ENCODE measurements around the gene CFAP46. TPM values are rescaled to one million over a fixed set of nuclear protein-coding genes. Genes with fewer than 3 reads are reported as not detected.

CFAP46 gene
- total and polyA plus RNA-seq, 9 of the 15 experiments (the other 6 are each of a cell fraction or from before 2014, with no cell fraction given) = not detected

DNA sequence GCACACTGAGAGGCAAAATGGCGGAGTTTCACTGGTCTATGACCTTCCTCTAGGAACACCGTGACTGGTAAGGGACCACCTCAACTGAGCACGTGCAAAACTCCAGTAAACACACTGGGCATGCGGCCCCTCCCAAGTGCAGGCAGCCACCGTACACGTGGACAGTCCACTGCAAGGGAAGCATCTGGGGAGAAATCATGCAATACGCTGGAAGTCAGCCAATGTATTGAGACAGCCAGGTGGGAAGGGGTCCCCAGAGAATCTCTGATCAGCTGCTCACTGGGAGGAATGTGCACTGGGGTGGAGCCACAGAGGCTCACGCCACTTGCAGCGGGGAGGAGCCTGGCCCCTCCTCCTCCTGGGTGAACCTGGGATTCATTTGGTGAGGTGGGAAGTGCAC is 49.3 kb downstream of the CFAP46 start (continued):
- TF ChIP-seq NELFE (IDR thresholded peaks at IDR 0.05; ENCODE audit: insufficient read depth, insufficient read length) (no peak), PHB2 (IDR thresholded peaks at IDR 0.05; ENCODE audit: low read depth) (no peak)

DNA sequence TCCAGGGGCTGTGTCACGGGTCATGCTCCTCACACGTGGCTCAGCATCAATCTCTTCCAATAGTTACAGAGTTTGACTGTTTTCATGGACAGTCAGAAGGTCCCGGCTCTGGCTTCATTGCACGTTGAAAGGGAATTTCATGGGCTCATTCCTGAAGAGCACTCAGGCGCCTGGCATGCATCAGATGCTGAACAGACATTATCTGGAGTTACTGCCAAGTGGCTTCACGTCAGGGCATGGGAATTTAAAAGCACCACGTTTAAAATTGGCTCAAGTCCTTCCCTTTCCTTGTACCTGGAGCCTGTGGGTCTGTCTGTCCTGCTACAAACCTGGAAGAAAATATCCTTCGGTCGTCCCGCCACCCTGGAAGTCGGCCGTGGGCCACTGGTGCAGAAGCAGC is 50.4 kb downstream of the CFAP46 start:
- intact Hi-C loops (cut with micrococcal nuclease) = no loop called here
- Histone ChIP-seq H3K79me2 (ENCODE audit: control insufficient read depth, insufficient read depth, low read length) (no peaks in the 10 kb centered on the region), H3K4me2 (ENCODE audit: insufficient read depth, low read length) (no peak overlapping the region), H4K20me1 (replicated peaks; ENCODE audit: control insufficient read depth, insufficient read depth, low read length) (no peaks in the 10 kb centered on the region), H3K4me1 (replicated peaks in 1 of 2; ENCODE audit: control insufficient read depth in 2 of 2, insufficient read depth in 2 of 2, low read length in 2 of 2) (peaks cover 0 to 4% of the 10 kb centered on the region in 2 experiments; a peak in 2 of 5 replicates), H3K36me3 (ENCODE audit: control insufficient read depth, insufficient read depth, low read length) (no peaks in the 10 kb centered on the region), H3K9me3 (replicated peaks; ENCODE audit: control insufficient read depth, insufficient read depth, low read depth, low read length) (no peaks in the 10 kb centered on the region), H3K27me3 (ENCODE audit: control insufficient read depth in 2 of 2, insufficient read depth in 2 of 2, low read length in 2 of 2) (peaks cover 6 to 29% of the 10 kb centered on the region in 2 experiments; a peak in 4 of 5 replicates), H2AFZ (ENCODE audit: low read depth, low read length) (no peak overlapping the region), H3K9ac (ENCODE audit: insufficient read depth in 1 of 2, low read depth in 2 of 2, low read length in 2 of 2) (no peak overlapping the region), H3K27ac (ENCODE audit: extremely low read depth, low read depth, low read length) (no peak overlapping the region), H3K4me3 (no peak overlapping the region), H3K9me1 (ENCODE audit: control insufficient read depth, insufficient read depth, low read length) (no peaks in the 10 kb centered on the region)
- no TSS peak for BruUV-seq (replicated peaks)
- ATAC-seq = no peak
- ChIA-PET POLR2A (interaction anchor here (0.6 kb wide), 1 partner anchor 151 kb away, joined by 3 read pairs; no protein-coding TSS in a partner anchor), CTCF (ENCODE audit: low intra/inter-chr PET ratio) (no interaction called here)
- DNase-seq (ENCODE audit: extremely low read depth in 1 of 4, low spot score in 3 of 4) = no peak
- FAIRE-seq = no peak
- TF ChIP-seq FOXA3 (CRISPR knock-in tag; conservative IDR thresholded peaks at IDR 0.05 in 1 of 2, IDR thresholded peaks at IDR 0.05 in 1 of 2) = no peak
- no peak for TF ChIP-seq NR4A1 (CRISPR knock-in tag; IDR thresholded peaks at IDR 0.05)
- TF ChIP-seq NR4A1 (tag; IDR thresholded peaks at IDR 0.05) = no peak
- TF ChIP-seq CHD4 (IDR thresholded peaks at IDR 0.05; ENCODE audit: insufficient read depth, insufficient replicate concordance, low read depth, low read length, poor library complexity, severe bottlenecking) = no peak
- TF ChIP-seq SPI1 (IDR thresholded peaks at IDR 0.05; ENCODE audit: borderline replicate concordance, low read depth, low read length) = no peak
- no peak for TF ChIP-seq SIX5 (IDR thresholded peaks at IDR 0.05; ENCODE audit: borderline replicate concordance in 1 of 2, insufficient read depth in 1 of 2, low read depth in 1 of 2, low read length in 2 of 2)
- TF ChIP-seq ATF7 (IDR thresholded peaks at IDR 0.05) = no peak
- TF ChIP-seq MEIS2 (IDR thresholded peaks at IDR 0.05; ENCODE audit: partially characterized antibody) = no peak
- TF ChIP-seq, protein P1, sequence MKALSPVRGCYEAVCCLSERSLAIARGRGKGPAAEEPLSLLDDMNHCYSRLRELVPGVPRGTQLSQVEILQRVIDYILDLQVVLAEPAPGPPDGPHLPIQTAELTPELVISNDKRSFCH (CRISPR knock-in tag; IDR thresholded peaks at IDR 0.05) = no peak
- TF ChIP-seq, protein P1 (tag; IDR thresholded peaks at IDR 0.05) = no peak
- no peak for TF ChIP-seq PTBP1 (IDR thresholded peaks at IDR 0.05; ENCODE audit: low read depth, low read length)
- no peak for TF ChIP-seq EZH2 (IDR thresholded peaks at IDR 0.05; ENCODE audit: borderline replicate concordance, low read depth, low read length)
- no peak for TF ChIP-seq CC2D1A (IDR thresholded peaks at IDR 0.05)
- TF ChIP-seq MED1 (CRISPR knock-in tag; IDR thresholded peaks at IDR 0.05; ENCODE audit: borderline replicate concordance) = no peak
- no peak for TF ChIP-seq RBM15 (IDR thresholded peaks at IDR 0.05; ENCODE audit: insufficient read depth, low read length)
- TF ChIP-seq LARP7 (IDR thresholded peaks at IDR 0.05) = no peak
- no peak for TF ChIP-seq MAFF (IDR thresholded peaks at IDR 0.05; ENCODE audit: low read length)
- no peak for TF ChIP-seq MXI1 (IDR thresholded peaks at IDR 0.05; ENCODE audit: low read depth, low read length)
- no peak for TF ChIP-seq RBM25 (IDR thresholded peaks at IDR 0.05; ENCODE audit: low read depth, low read length, severe bottlenecking)
- 6% methylated on average over 12 of the region's 12 CpGs for WGBS (ENCODE audit: insufficient coverage, low coverage, missing lambda C conversion rate)
- in situ Hi-C loops (cut with MboI) = no loop called here
